CD14-positive monocyte (primary cell): ENCODE results near the gene ZNF292. TPM values are rescaled to one million over a fixed set of nuclear protein-coding genes. Genes with fewer than 3 reads are reported as not detected.

Experiments
- DNase-seq, 3 donors: peaks; one replicate each; pipeline ENCODE4 v3.0.0-alpha.2; 2011 to 2022
- H2AFZ ChIP-seq: 2 replicates; pipeline ENCODE4 v1.6.0; 2012; ENCODE audit warnings: mild to moderate bottlenecking, low read depth, low read length, inconsistent platforms; ENCODE audit not compliant: insufficient read depth, poor library complexity, severe bottlenecking
- H3K27ac ChIP-seq, 2 donors: 1 replicate in 1 of 2; 2 replicates in 1 of 2; pipeline ENCODE4 v1.5.1; 2012 to 2013; ENCODE audit warnings: low read length in 2 of 2, control low read depth in 1 of 2, inconsistent platforms in 1 of 2, low read depth in 1 of 2, mild to moderate bottlenecking in 1 of 2
- H3K27me3 ChIP-seq, 2 donors: one replicate each; pipeline versions ENCODE4 v1.6.0 to v1.6.1; 2011 to 2013; ENCODE audit warnings: low read length in 2 of 2; ENCODE audit not compliant: control insufficient read depth in 2 of 2, insufficient read depth in 2 of 2
- H3K36me3 ChIP-seq, 2 donors: replicated peaks in 1 of 2; 1 replicate in 1 of 2; 2 replicates in 1 of 2; pipeline versions ENCODE4 v1.5.1 to v1.6.1; 2012 to 2013; ENCODE audit warnings: low read length in 2 of 2, control low read depth in 1 of 2, inconsistent platforms in 1 of 2, mild to moderate bottlenecking in 1 of 2; ENCODE audit not compliant: insufficient read depth in 2 of 2, control insufficient read depth in 1 of 2
- H3K4me1 ChIP-seq, 2 donors: 1 replicate in 1 of 2; 2 replicates in 1 of 2; pipeline versions ENCODE4 v1.5.1 to v1.6.1; 2012 to 2013; ENCODE audit warnings: low read length in 2 of 2, control low read depth in 1 of 2, inconsistent platforms in 1 of 2, mild to moderate bottlenecking in 1 of 2, moderate library complexity in 1 of 2; ENCODE audit not compliant: insufficient read depth in 2 of 2, control insufficient read depth in 1 of 2
- H3K4me2 ChIP-seq: replicated peaks from 2 replicates; pipeline ENCODE3; 2012; ENCODE audit warnings: low read length, moderate library complexity, mild to moderate bottlenecking; ENCODE audit not compliant: poor library complexity, severe bottlenecking; ENCODE audit errors: extremely low read depth
- H3K4me3 ChIP-seq, 3 experiments: fragments of 200-600 bp in 1 of 3; sonication (generic) in 1 of 3; replicated peaks in 1 of 3; 1 replicate in 2 of 3; 2 replicates in 1 of 3; pipeline ENCODE4 v1.5.1; 2011 to 2013; ENCODE audit warnings: low read length in 3 of 3, mild to moderate bottlenecking in 3 of 3, control low read depth in 2 of 3, low read depth in 2 of 3, inconsistent platforms in 1 of 3, moderate library complexity in 1 of 3
- H3K79me2 ChIP-seq: 2 replicates; pipeline ENCODE4 v1.6.0; 2012; ENCODE audit warnings: mild to moderate bottlenecking, control low read depth, inconsistent platforms, low read length, moderate library complexity; ENCODE audit not compliant: insufficient read depth
- H3K9ac ChIP-seq: 2 replicates; pipeline ENCODE4 v1.6.0; 2017; ENCODE audit warnings: low read length, mild to moderate bottlenecking; ENCODE audit not compliant: insufficient read depth, poor library complexity, severe bottlenecking
- H3K9me3 ChIP-seq, 2 donors: replicated peaks in 1 of 2; 1 replicate in 1 of 2; 2 replicates in 1 of 2; pipeline versions ENCODE4 v1.5.1 to v1.6.1; 2012 to 2013; ENCODE audit warnings: low read length in 2 of 2, control low read depth in 1 of 2; ENCODE audit not compliant: control insufficient read depth in 1 of 2, insufficient read depth in 1 of 2
- H4K20me1 ChIP-seq: 2 replicates; pipeline ENCODE4 v1.6.0; 2012; ENCODE audit warnings: mild to moderate bottlenecking, low read length, control low read depth, moderate library complexity; ENCODE audit not compliant: insufficient read depth
- H3K27ac Mint-ChIP-seq, 7 donors: one replicate each; pipeline ENCODE4 v1.8.0; 2020; ENCODE audit warnings: mild to moderate bottlenecking in 7 of 7, mixed read lengths in 7 of 7, moderate library complexity in 6 of 7, inconsistent platforms in 2 of 7
- H3K27me3 Mint-ChIP-seq, 3 donors: one replicate each; pipeline ENCODE4 v1.8.0; 2021 to 2022; ENCODE audit warnings: low read depth in 3 of 3, mild to moderate bottlenecking in 3 of 3, mixed read lengths in 3 of 3, moderate library complexity in 3 of 3, inconsistent platforms in 1 of 3
- H3K36me3 Mint-ChIP-seq, 2 donors: one replicate each; pipeline ENCODE4 v1.8.0; 2020; ENCODE audit warnings: mixed read lengths in 2 of 2, inconsistent platforms in 1 of 2, mild to moderate bottlenecking in 1 of 2
- H3K4me1 Mint-ChIP-seq: one replicate; pipeline ENCODE4 v1.8.0; 2020; ENCODE audit warnings: mild to moderate bottlenecking, mixed read lengths
- H3K4me3 Mint-ChIP-seq, 2 donors: one replicate each; pipeline ENCODE4 v1.8.0; 2020; ENCODE audit warnings: mild to moderate bottlenecking in 2 of 2, mixed read lengths in 2 of 2, moderate library complexity in 1 of 2
- H3K9me3 Mint-ChIP-seq, 7 donors: one replicate each; pipeline ENCODE4 v1.8.0; 2020 to 2022; ENCODE audit warnings: mixed read lengths in 7 of 7, mild to moderate bottlenecking in 6 of 7, moderate library complexity in 6 of 7, inconsistent platforms in 2 of 7
- WGBS: methylation state at CpG from one replicate; pipeline ENCODE4 v1.1.5; 2013; ENCODE audit warnings: missing lambda C conversion rate; ENCODE audit not compliant: insufficient coverage; 5-methylcytosine and 5-hydroxymethylcytosine counted together
- intact Hi-C, 2 donors: fragments of 100-400 bp; cut with micrococcal nuclease; formaldehyde crosslinking; loops; one replicate each; pipeline versions ENCODE4 v1.15.0 to v1.15.1; 2023
- polyA plus RNA-seq, 3 donors: library from polyadenylated mRNA; depleted of rRNA in 1 of 3; unstranded in 2 of 3; stranded (reverse) in 1 of 3; fragments of 300-500 nt in 2 of 3; fragments of >200 nt in 1 of 3; fragmentation: Illumina TruSeq in 2 of 3; gene quantifications; 1 replicate in 2 of 3; 2 replicates in 1 of 3; pipeline ENCODE4 v1.2.3, GENCODE V29; 2012 to 2021
- TF ChIP-seq, protein P1 (sequence below): fragments of 200-600 bp; IDR thresholded peaks from one replicate; pipeline ENCODE4 v1.8.0; 2022; ENCODE audit warnings: antibody characterized with exemption, mild to moderate bottlenecking

Gene ZNF292
- polyA plus RNA-seq, 3 donors, result 4.8 to 7.7 (median 7.6) TPM

DNA sequence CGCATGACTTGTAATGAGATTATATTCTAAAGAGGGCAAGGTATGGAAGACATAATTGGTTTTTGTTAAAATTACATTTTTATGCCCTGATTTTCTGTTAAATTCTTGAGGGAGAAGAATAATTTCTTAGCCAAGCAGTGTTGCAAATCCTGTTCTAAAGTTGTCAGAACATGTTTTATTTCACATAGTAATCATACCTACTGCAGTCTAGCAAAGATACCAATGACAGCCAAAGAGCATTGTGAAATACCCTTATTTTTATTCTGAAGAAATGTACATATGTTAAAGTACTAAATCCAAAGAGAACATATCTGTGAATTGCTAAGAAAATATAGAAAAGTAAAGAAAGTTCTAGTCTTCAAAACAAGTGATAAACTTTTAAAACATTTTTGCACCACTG, 127.4 kb downstream of the ZNF292 start:
- Histone ChIP-seq H3K9ac (no peak overlapping the region), H3K36me3 (no peaks in the 10 kb centered on the region), H3K27ac (no peak overlapping the region), H3K79me2 (no peaks in the 10 kb centered on the region), H4K20me1 (no peaks in the 10 kb centered on the region), H3K4me1 (no peaks in the 10 kb centered on the region), H3K4me3 (no peak overlapping the region), H3K27me3 (peaks cover 0 to 6% of the 10 kb centered on the region in 2 donors), H3K4me2 (no peak overlapping the region), H3K9me3 (no peaks in the 10 kb centered on the region), H2AFZ (no peak overlapping the region)
- no CpG with 5 or more reads among the region's 1 CpG for WGBS
- intact Hi-C loops, result no loop called here
- Mint-ChIP-seq H3K9me3 (peaks cover 0 to 3% (median 0%) of the 10 kb centered on the region in 7 donors), H3K27ac (no peak overlapping the region), H3K36me3 (no peaks in the 10 kb centered on the region), H3K4me3 (no peak overlapping the region), H3K4me1 (no peaks in the 10 kb centered on the region), H3K27me3 (peaks cover 0 to 12% (median 6%) of the 10 kb centered on the region in 3 donors)
- TF ChIP-seq, protein P1, sequence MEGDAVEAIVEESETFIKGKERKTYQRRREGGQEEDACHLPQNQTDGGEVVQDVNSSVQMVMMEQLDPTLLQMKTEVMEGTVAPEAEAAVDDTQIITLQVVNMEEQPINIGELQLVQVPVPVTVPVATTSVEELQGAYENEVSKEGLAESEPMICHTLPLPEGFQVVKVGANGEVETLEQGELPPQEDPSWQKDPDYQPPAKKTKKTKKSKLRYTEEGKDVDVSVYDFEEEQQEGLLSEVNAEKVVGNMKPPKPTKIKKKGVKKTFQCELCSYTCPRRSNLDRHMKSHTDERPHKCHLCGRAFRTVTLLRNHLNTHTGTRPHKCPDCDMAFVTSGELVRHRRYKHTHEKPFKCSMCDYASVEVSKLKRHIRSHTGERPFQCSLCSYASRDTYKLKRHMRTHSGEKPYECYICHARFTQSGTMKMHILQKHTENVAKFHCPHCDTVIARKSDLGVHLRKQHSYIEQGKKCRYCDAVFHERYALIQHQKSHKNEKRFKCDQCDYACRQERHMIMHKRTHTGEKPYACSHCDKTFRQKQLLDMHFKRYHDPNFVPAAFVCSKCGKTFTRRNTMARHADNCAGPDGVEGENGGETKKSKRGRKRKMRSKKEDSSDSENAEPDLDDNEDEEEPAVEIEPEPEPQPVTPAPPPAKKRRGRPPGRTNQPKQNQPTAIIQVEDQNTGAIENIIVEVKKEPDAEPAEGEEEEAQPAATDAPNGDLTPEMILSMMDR, result no peak
- DNase-seq, result no peak

DNA sequence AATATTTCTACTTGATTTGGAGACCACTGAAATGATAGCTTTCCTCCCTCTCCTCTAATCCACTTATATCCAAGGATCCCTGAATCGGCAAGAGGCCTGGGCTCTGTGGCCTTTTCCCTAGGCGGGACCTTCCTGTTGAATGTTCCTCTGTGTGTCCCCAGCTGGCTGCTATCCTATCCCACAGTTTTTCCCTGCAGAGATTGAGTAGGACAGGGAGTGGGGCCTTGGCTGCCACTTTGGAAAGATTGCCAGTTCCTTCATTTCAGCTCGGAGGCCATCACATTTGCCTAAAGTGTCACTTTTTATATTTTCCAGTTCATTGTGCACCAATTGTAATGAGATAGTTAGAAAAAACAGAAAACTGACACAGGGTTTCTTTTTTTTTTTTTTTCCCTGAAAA, 128.1 kb downstream of the ZNF292 start:
- Histone ChIP-seq H3K4me2 (no peak overlapping the region), H3K4me1 (no peaks in the 10 kb centered on the region), H2AFZ (no peak overlapping the region), H3K27me3 (peaks cover 0 to 6% of the 10 kb centered on the region in 2 donors), H3K36me3 (no peaks in the 10 kb centered on the region), H3K9ac (no peak overlapping the region), H4K20me1 (no peaks in the 10 kb centered on the region), H3K9me3 (no peaks in the 10 kb centered on the region), H3K27ac (no peak overlapping the region), H3K79me2 (no peaks in the 10 kb centered on the region), H3K4me3 (no peak overlapping the region)
- TF ChIP-seq, protein P1, result no peak
- no peak overlapping the region for H3K27ac Mint-ChIP-seq
- peaks cover 0 to 3% (median 0%) of the 10 kb centered on the region in 7 donors for H3K9me3 Mint-ChIP-seq
- H3K27me3 Mint-ChIP-seq, result peaks cover 0 to 12% (median 3%) of the 10 kb centered on the region in 3 donors
- no peak overlapping the region for H3K4me3 Mint-ChIP-seq
- intact Hi-C loops, result no loop called here
- no peaks in the 10 kb centered on the region for H3K4me1 Mint-ChIP-seq
- DNase-seq, result no peak
- H3K36me3 Mint-ChIP-seq, result no peaks in the 10 kb centered on the region
- WGBS, result no CpG with 5 or more reads among the region's 3 CpGs
